Kidney (tissue), 14 donors: Measurements from ENCODE around the gene RGSL1. TPM values are rescaled to one million over a fixed set of nuclear protein-coding genes. Genes with fewer than 3 reads are reported as not detected.

Experiments used
- DNase-seq, 5 donors: peaks; one replicate each; pipeline ENCODE4 v3.0.0-alpha.2; 2013 to 2020
- FAIRE-seq: peaks from 2 replicates; lab custom pipeline; 2012; peaks lifted over from hg19 to GRCh38; lab: Jason Lieb, UNC
- H3K27ac ChIP-seq, 2 donors: one replicate each; pipeline ENCODE4 v1.7.0; 2013; ENCODE audit warnings: low read depth in 2 of 2, low read length in 2 of 2, inconsistent platforms in 1 of 2
- H3K27me3 ChIP-seq: one replicate; pipeline ENCODE4 v1.7.1; 2013; ENCODE audit warnings: low read length, inconsistent platforms; ENCODE audit not compliant: control insufficient read depth, insufficient read depth
- H3K36me3 ChIP-seq, 3 donors: one replicate each; pipeline versions ENCODE4 v1.7.0 to v1.7.1; 2013; ENCODE audit warnings: low read length in 3 of 3, control low read depth in 1 of 3, inconsistent platforms in 1 of 3; ENCODE audit not compliant: insufficient read depth in 3 of 3, control insufficient read depth in 2 of 3
- H3K4me1 ChIP-seq, 3 donors: one replicate each; pipeline versions ENCODE4 v1.7.0 to v1.7.1; 2013; ENCODE audit warnings: low read length in 3 of 3, inconsistent platforms in 1 of 3, low read depth in 1 of 3; ENCODE audit not compliant: control insufficient read depth in 2 of 3, insufficient read depth in 2 of 3
- H3K4me3 ChIP-seq, 3 donors: one replicate each; pipeline versions ENCODE4 v1.7.0 to v1.8.1; 2013; ENCODE audit warnings: low read length in 3 of 3, control low read depth in 1 of 3, inconsistent platforms in 1 of 3
- H3K9ac ChIP-seq, 3 donors: one replicate each; pipeline versions ENCODE4 v1.7.0 to v1.7.1; 2013; ENCODE audit warnings: low read length in 3 of 3, control low read depth in 1 of 3, inconsistent platforms in 1 of 3
- H3K9me3 ChIP-seq, 3 donors: one replicate each; pipeline versions ENCODE4 v1.7.0 to v1.7.1; 2013; ENCODE audit warnings: low read length in 3 of 3, control low read depth in 1 of 3, inconsistent platforms in 1 of 3; ENCODE audit not compliant: control insufficient read depth in 2 of 3, insufficient read depth in 1 of 3
- CTCF ChIP-seq: IDR thresholded peaks from 3 replicates; pipeline ENCODE4 v1.5.1; 2012; ENCODE audit warnings: mild to moderate bottlenecking, moderate library complexity, borderline replicate concordance; ENCODE audit not compliant: insufficient read depth; ENCODE audit errors: extremely low read depth
- intact Hi-C: fragments of 100-400 bp; cut with DNase I; formaldehyde crosslinking; loops from one replicate; pipeline ENCODE4 v1.11.1; 2022
- polyA plus RNA-seq: library from polyadenylated mRNA; stranded (reverse); fragments of 350-450 nt; fragmentation: Illumina TruSeq; extraction: RNeasy Lipid Tissue Mini Kit (QIAGEN cat#74804); gene quantifications from one replicate; pipeline ENCODE4 v1.2.3, GENCODE V29; 2014; ENCODE audit warnings: low read depth, low replicate concordance; ENCODE audit not compliant: insufficient read depth
- total RNA-seq: library from RNA; stranded (reverse); fragmentation: NEBNext Ultra II Directional; extraction: Animal tissue kit (Norgen Biotek cat#: 25700); gene quantifications from one replicate; pipeline ENCODE4 v1.2.1, GENCODE V29; 2021
- donor health status: control.
- donor health status: control.
- donor health status: control.
- donor health status: control.
- donor health status: control.
- donor health status: DM: yes; HTN: yes; CAD: no.
- donor health status: Normal renal cell carcinoma (clear cell type).

Gene RGSL1
- total and polyA plus RNA-seq, 2 donors from 2014 or later, result not detected

DNA sequence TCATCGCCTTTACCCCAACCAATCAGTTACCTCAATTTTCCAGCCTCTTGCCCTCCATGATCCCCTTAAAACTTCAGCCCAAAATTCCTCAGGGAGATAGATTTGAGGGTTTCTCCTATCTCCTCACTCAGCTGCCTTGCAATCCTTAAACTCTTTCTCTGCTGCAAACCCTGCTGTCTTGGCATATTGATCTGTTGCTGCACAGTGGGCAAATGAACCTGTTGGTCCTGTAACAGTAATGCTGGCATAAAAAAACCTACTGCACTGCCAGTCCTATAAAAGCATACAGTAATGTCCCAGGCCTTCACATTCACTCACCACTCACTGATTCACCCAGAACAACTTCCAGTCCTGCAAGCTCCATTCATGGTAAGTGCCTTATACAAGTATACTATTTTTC lies 44.4 kb upstream of the RGSL1 start:
- Histone ChIP-seq H3K36me3 (no peaks in the 10 kb centered on the region), H3K27me3 (no peaks in the 10 kb centered on the region), H3K27ac (no peak overlapping the region), H3K4me1 (no peaks in the 10 kb centered on the region), H3K4me3 (no peak overlapping the region), H3K9ac (no peak overlapping the region), H3K9me3 (no peaks in the 10 kb centered on the region)
- DNase-seq (no peak), FAIRE-seq (no peak)
- intact Hi-C loops, result loop anchor here (10.0 kb wide), 1 partner anchor 321 kb away; no protein-coding TSS in a partner anchor
- TF ChIP-seq CTCF, result no peak

DNA sequence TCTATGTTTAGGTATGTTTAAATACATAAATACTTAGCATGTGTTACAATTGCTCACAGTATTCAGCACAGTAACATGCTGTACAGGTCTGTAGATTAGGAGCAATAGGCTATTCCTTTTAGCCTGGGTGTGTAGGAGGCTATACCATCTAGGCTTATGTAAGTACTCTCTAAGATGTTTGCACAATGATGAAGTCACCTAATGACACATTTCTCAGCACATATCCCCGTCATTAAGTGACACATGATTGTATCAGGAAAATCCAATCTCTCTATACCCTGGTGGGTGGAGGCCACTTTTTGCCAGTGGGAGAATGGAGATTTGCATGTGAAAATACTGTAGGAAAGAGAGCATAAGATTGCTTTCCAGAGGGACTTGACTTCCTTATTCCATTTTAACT lies 43.9 kb upstream of the RGSL1 start:
- Histone ChIP-seq H3K27ac (no peak overlapping the region), H3K9me3 (no peaks in the 10 kb centered on the region), H3K9ac (no peak overlapping the region), H3K4me1 (no peaks in the 10 kb centered on the region), H3K27me3 (no peaks in the 10 kb centered on the region), H3K36me3 (no peaks in the 10 kb centered on the region), H3K4me3 (no peak overlapping the region)
- TF ChIP-seq CTCF, result no peak
- DNase-seq, result no peak
- FAIRE-seq, result no peak
- intact Hi-C loops, result loop anchor here (10.0 kb wide), 1 partner anchor 321 kb away; no protein-coding TSS in a partner anchor

- no peak for TF ChIP-seq CTCF
- H3K4me3 ChIP-seq, result no peak overlapping the region
- DNase-seq (no peak), FAIRE-seq (no peak)
- no peaks in the 10 kb centered on the region for H3K4me1 ChIP-seq
- no peaks in the 10 kb centered on the region for H3K9me3 ChIP-seq
- no peaks in the 10 kb centered on the region for H3K36me3 ChIP-seq
- no peaks in the 10 kb centered on the region for H3K27me3 ChIP-seq
- no peak overlapping the region for H3K9ac ChIP-seq
- no peak overlapping the region for H3K27ac ChIP-seq
- intact Hi-C loops, result loop anchor here (10.0 kb wide), 1 partner anchor 323 kb away; no protein-coding TSS in a partner anchor
Observed at GRCh38 chr1:182407724-182408123, 42.2 kb upstream of the RGSL1 start.

DNA sequence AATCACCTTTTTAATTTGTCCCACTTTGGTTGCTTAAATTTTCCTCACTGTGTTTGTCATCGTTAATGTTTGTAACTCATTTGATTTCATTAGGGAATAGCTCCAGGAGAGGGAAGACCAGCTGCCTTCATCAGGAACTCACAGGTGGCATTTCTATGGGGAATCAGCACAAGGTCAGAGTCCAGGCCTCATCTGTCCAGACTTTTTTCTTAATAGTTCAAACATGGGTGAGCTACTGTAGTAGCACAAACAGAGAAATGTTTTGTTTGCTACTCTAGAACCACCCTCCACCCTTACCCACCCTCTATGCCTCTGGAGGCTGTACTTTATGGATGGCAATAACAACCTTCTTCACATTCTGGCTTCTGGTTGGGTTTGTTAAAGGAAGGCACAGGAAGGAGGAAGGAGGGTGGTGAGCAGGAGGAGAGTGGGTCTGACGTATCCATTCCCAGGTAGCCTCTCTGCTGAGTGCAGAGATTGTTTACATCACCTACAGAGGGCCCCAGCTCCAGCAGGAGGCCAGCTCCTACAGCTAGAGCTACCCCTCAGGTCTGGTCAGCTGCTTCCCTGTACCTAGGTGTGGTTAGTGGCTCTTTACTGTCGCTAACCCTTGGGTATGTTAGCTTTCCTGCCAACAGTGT lies 41.4 kb upstream of the RGSL1 start:
- TF ChIP-seq CTCF, result no peak
- Histone ChIP-seq H3K9me3 (no peaks in the 10 kb centered on the region), H3K4me1 (no peaks in the 10 kb centered on the region), H3K27ac (no peak overlapping the region), H3K27me3 (no peaks in the 10 kb centered on the region), H3K36me3 (no peaks in the 10 kb centered on the region), H3K9ac (no peak overlapping the region), H3K4me3 (no peak overlapping the region)
- FAIRE-seq (no peak), DNase-seq (no peak)
- intact Hi-C loops, result loop anchor here (10.0 kb wide), 1 partner anchor 324 kb away; no protein-coding TSS in a partner anchor
